CD8-positive, alpha-beta memory T cell (primary cell): ENCODE data around the gene CD68. TPM values are rescaled to one million over a fixed set of nuclear protein-coding genes. Genes with fewer than 3 reads are reported as not detected.

Experiments used
- CTCF ChIA-PET: fragments of 350-600 bp; sonication (Branson Sonifier 250); formaldehyde crosslinking; loops from one replicate; lab custom pipeline; 2021; ENCODE audit warnings: antibody characterized with exemption; lab: Charles Lee
- POLR2A ChIA-PET: fragments of 350-600 bp; sonication (Branson Sonifier 250); formaldehyde crosslinking; loops from one replicate; lab custom pipeline; 2021; ENCODE audit warnings: antibody characterized with exemption; lab: Charles Lee
- DNase-seq, 5 donors: peaks; one replicate each; pipeline versions ENCODE4 v3.0.0 to v3.0.0-alpha.2; 2020 to 2022; ENCODE audit warnings: mixed read lengths in 1 of 5
- H3K27ac ChIP-seq: one replicate; pipeline ENCODE4 v1.7.0; 2013; ENCODE audit warnings: low read depth, mild to moderate bottlenecking, low read length, moderate library complexity
- H3K27me3 ChIP-seq: 2 replicates; pipeline ENCODE4 v1.7.0; 2013; ENCODE audit warnings: low read length, mild to moderate bottlenecking; ENCODE audit not compliant: insufficient read depth, poor library complexity, severe bottlenecking
- H3K36me3 ChIP-seq: 2 replicates; pipeline ENCODE4 v1.7.0; 2013; ENCODE audit warnings: mild to moderate bottlenecking, low read length, moderate library complexity; ENCODE audit not compliant: insufficient read depth
- H3K4me1 ChIP-seq: 2 replicates; pipeline ENCODE4 v1.7.0; 2013; ENCODE audit warnings: mild to moderate bottlenecking, low read length, moderate library complexity; ENCODE audit not compliant: insufficient read depth
- H3K4me3 ChIP-seq: 2 replicates; pipeline ENCODE4 v1.7.0; 2013; ENCODE audit warnings: mild to moderate bottlenecking, low read length
- H3K9me3 ChIP-seq: 2 replicates; pipeline ENCODE4 v1.7.0; 2013; ENCODE audit warnings: mild to moderate bottlenecking, low read length
- H3K27ac Mint-ChIP-seq, 8 donors: one replicate each; pipeline ENCODE4 v1.8.0; 2020 to 2021; ENCODE audit warnings: mixed read lengths in 8 of 8, mild to moderate bottlenecking in 6 of 8, inconsistent platforms in 3 of 8, moderate library complexity in 3 of 8
- H3K27me3 Mint-ChIP-seq, 2 donors: one replicate each; pipeline ENCODE4 v1.8.0; 2020 to 2021; ENCODE audit warnings: mixed read lengths in 2 of 2, mild to moderate bottlenecking in 1 of 2, moderate library complexity in 1 of 2
- H3K36me3 Mint-ChIP-seq, 3 donors: one replicate each; pipeline ENCODE4 v1.8.0; 2020 to 2021; ENCODE audit warnings: mixed read lengths in 3 of 3, inconsistent platforms in 1 of 3, mild to moderate bottlenecking in 1 of 3
- H3K4me1 Mint-ChIP-seq, 3 donors: one replicate each; pipeline ENCODE4 v1.8.0; 2020 to 2021; ENCODE audit warnings: mixed read lengths in 3 of 3, inconsistent platforms in 1 of 3, mild to moderate bottlenecking in 1 of 3
- H3K4me3 Mint-ChIP-seq, 7 donors: one replicate each; pipeline ENCODE4 v1.8.0; 2020 to 2021; ENCODE audit warnings: mixed read lengths in 7 of 7, mild to moderate bottlenecking in 6 of 7, moderate library complexity in 4 of 7, inconsistent platforms in 2 of 7
- H3K9me3 Mint-ChIP-seq, 5 donors: one replicate each; pipeline ENCODE4 v1.8.0; 2020 to 2022; ENCODE audit warnings: mixed read lengths in 5 of 5, mild to moderate bottlenecking in 3 of 5, moderate library complexity in 2 of 5, inconsistent platforms in 1 of 5
- polyA plus RNA-seq: library from polyadenylated mRNA; unstranded; fragments of 300-500 nt; fragmentation: Illumina TruSeq; gene quantifications from one replicate; pipeline ENCODE4 v1.2.3, GENCODE V29; 2021
- total RNA-seq, 2 experiments: library from RNA; stranded (reverse); gene quantifications; one replicate each; pipeline ENCODE4 v1.2.3, GENCODE V29; 2021

Gene CD68
- total and polyA plus RNA-seq, 3 experiments from 2014 or later, result 1.2 to 12.7 (median 11.1) TPM

DNA sequence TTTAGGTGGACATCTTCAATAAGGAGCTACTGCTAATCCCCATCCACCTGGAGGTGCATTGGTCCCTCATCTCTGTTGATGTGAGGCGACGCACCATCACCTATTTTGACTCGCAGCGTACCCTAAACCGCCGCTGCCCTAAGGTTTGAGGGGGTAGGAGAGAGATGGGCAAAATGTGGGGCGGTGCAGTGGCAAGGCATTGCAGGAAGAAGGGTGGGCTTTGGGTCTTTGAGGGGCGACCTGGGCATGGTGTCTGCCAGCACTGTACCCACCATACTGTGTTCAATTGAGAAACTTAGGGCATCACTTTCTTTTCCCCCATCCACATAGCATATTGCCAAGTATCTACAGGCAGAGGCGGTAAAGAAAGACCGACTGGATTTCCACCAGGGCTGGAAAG, 9.1 kb upstream of the CD68 start:
- H3K36me3 ChIP-seq, result peaks cover 36% of the 10 kb centered on the region
- POLR2A ChIA-PET, result interaction anchor here (0.8 kb wide), 1 partner anchor 10 kb away, joined by 3 read pairs; no protein-coding TSS in a partner anchor
- H3K27ac Mint-ChIP-seq, result peak overlapping the region in 5 of 8 donors; percentile 43 to 77 (median 51)

DNA sequence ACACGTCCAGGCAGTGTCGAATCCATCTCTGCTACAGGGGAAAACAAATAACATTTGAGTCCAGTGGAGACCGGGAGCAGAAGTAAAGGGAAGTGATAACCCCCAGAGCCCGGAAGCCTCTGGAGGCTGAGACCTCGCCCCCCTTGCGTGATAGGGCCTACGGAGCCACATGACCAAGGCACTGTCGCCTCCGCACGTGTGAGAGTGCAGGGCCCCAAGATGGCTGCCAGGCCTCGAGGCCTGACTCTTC, 7.2 kb upstream of the CD68 start:
- Mint-ChIP-seq H3K27me3 (peaks cover 0 to 7% of the 10 kb centered on the region in 2 donors), H3K27ac (peak overlapping the region; percentile 96 to 100 (median 98)), H3K9me3 (peaks cover 0 to 4% (median 2%) of the 10 kb centered on the region in 5 donors), H3K4me1 (peaks cover 38 to 50% (median 43%) of the 10 kb centered on the region in 3 donors), H3K4me3 (peak overlapping the region; percentile 93 to 98 (median 96)), H3K36me3 (peaks cover 21 to 84% (median 26%) of the 10 kb centered on the region in 3 donors)
- H3K27ac ChIP-seq, result peak overlapping the region; percentile 85
- no peaks in the 10 kb centered on the region for H3K9me3 ChIP-seq
- H3K36me3 ChIP-seq, result peaks cover 49% of the 10 kb centered on the region
- POLR2A ChIA-PET, result interaction anchor here (0.6 to 4.1 kb wide), 7 partner anchors 11 to 321 kb away, joined by 3 to 52 read pairs (median 5); partner anchors contain the start of genes CTDNEP1, MPDU1, TP53 and WRAP53
- no peak for DNase-seq
- H3K4me1 ChIP-seq, result peaks cover 31% of the 10 kb centered on the region
- H3K4me3 ChIP-seq, result peak overlapping the region; percentile 73
- H3K27me3 ChIP-seq, result no peaks in the 10 kb centered on the region
- CTCF ChIA-PET, result interaction anchor here (1.1 to 1.3 kb wide), 2 partner anchors 11 to 18 kb away, joined by 3 to 6 read pairs; partner anchors contain the start of gene SOX15

More for the DNA sequence above, 9.1 kb upstream of the CD68 start:
- Histone ChIP-seq H3K27me3 (no peaks in the 10 kb centered on the region), H3K27ac (no peak overlapping the region), H3K4me3 (no peak overlapping the region), H3K9me3 (no peaks in the 10 kb centered on the region), H3K4me1 (peaks cover 21% of the 10 kb centered on the region)
- Mint-ChIP-seq H3K9me3 (peaks cover 0 to 4% (median 2%) of the 10 kb centered on the region in 5 donors), H3K27me3 (peaks cover 0 to 7% of the 10 kb centered on the region in 2 donors), H3K4me3 (no peak overlapping the region), H3K36me3 (peaks cover 15 to 78% (median 20%) of the 10 kb centered on the region in 3 donors), H3K4me1 (peaks cover 27 to 33% (median 28%) of the 10 kb centered on the region in 3 donors)
- CTCF ChIA-PET, result interaction anchor here (1.7 to 2.5 kb wide), 3 partner anchors 10 to 19 kb away, joined by 4 to 14 read pairs (median 4); partner anchors contain the start of genes MPDU1 and SOX15
- no peak for DNase-seq

DNA sequence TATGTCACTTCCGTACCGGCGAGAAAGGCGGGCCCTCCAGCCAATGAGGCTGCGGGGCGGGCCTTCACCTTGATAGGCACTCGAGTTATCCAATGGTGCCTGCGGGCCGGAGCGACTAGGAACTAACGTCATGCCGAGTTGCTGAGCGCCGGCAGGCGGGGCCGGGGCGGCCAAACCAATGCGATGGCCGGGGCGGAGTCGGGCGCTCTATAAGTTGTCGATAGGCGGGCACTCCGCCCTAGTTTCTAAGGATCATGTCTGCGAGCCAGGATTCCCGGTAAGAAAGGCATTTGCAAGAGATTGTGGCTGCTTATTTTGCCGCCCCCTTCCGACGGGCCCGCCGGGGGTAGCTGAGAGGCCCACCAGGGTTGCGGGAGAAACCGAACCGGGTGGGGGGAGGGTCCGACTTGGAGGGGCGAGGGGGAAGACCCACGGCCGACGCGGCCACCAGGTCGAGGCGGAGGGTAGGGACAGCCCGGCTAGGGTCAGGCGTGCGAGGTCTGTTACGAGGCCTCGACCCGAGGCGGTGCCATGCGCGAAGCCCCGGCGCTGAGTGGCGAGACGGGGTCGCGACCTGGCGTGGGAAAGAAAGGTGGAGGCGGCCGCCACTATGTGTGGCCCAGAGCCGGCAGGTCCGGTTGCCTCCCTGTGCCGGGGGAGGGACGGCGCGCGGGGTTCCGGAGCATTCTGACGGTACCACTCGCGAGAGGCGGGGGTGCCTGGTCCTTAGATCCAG, 6.7 kb upstream of the CD68 start:
- Mint-ChIP-seq H3K27me3 (peaks cover 0 to 7% of the 10 kb centered on the region in 2 donors), H3K4me3 (peak overlapping the region; percentile 93 to 98 (median 96)), H3K36me3 (peaks cover 21 to 84% (median 22%) of the 10 kb centered on the region in 3 donors), H3K9me3 (peaks cover 0 to 4% (median 2%) of the 10 kb centered on the region in 5 donors), H3K4me1 (peaks cover 39 to 55% (median 48%) of the 10 kb centered on the region in 3 donors), H3K27ac (peak overlapping the region; percentile 96 to 100 (median 98))
- CTCF ChIA-PET, result interaction anchor here (1.0 to 2.9 kb wide), 6 partner anchors 12 to 137 kb away, joined by 3 to 11 read pairs (median 6); partner anchors contain the start of genes SENP3, SOX15 and TMEM102
- Histone ChIP-seq H3K4me1 (peaks cover 31% of the 10 kb centered on the region), H3K27me3 (no peaks in the 10 kb centered on the region), H3K27ac (peak overlapping the region; percentile 99), H3K4me3 (peak overlapping the region; percentile 98), H3K36me3 (peaks cover 54% of the 10 kb centered on the region), H3K9me3 (no peaks in the 10 kb centered on the region)
- peak; percentile 99 to 100 (median 100) for DNase-seq
- POLR2A ChIA-PET, result interaction anchor here (0.6 to 4.1 kb wide), 15 partner anchors 11 to 321 kb away, joined by 3 to 52 read pairs (median 5); partner anchors contain the start of genes ACAP1, CTDNEP1, FXR2 and MPDU1

DNA sequence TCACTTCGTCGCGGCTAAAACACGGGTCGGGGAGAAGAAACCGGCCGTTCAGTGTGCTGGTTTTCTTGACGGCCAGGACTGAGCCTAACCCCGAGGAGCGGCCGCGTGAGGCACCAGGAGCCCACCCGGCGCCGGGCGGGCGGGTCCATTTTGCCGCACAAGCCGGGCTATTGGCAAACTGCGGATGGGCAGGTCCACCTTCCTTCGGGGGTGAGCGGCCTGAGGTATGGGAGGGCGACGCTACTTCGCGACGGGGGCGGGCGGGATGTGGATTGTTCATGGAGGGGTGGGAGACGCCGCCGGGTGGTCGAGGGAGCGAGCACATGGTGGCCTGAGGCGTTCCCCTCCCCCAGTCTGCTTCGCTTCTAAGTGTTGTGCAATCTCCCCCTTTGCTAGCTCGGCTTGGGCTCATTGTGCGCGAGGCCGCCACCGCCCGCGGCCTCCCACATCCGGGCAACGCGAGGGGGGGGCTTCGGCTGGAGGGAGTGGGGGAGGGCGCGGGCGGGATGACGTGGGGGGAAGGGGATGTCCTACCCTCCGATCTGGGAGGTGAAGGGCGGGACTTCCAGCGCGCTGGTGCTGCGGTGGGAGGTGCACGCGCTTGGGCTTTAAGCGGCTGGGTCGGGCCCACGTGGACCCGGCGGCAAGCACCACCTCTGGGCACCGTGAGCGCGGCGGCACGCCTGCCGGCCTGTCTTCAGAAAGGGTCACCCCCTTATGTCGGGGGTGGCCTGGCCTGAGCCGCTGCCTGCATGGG, 5.9 kb upstream of the CD68 start:
- H3K36me3 ChIP-seq, result peaks cover 60% of the 10 kb centered on the region
- H3K9me3 ChIP-seq, result no peaks in the 10 kb centered on the region
- peak; percentile 88 to 95 (median 90) for DNase-seq
- peak overlapping the region; percentile 99 for H3K27ac ChIP-seq
- peaks cover 33% of the 10 kb centered on the region for H3K4me1 ChIP-seq
- H3K27me3 ChIP-seq, result no peaks in the 10 kb centered on the region
- H3K9me3 Mint-ChIP-seq, result peaks cover 0 to 4% (median 2%) of the 10 kb centered on the region in 5 donors
- CTCF ChIA-PET, result interaction anchor here (1.0 to 2.9 kb wide), 9 partner anchors 10 to 137 kb away, joined by 3 to 11 read pairs (median 5); partner anchors contain the start of genes FXR2, MPDU1, SENP3 and TMEM102
- H3K36me3 Mint-ChIP-seq, result peaks cover 21 to 91% (median 26%) of the 10 kb centered on the region in 3 donors
- H3K27me3 Mint-ChIP-seq, result peaks cover 0 to 7% of the 10 kb centered on the region in 2 donors
- H3K4me1 Mint-ChIP-seq, result peaks cover 47 to 62% (median 55%) of the 10 kb centered on the region in 3 donors
- POLR2A ChIA-PET, result interaction anchor here (0.6 to 4.1 kb wide), 14 partner anchors 11 to 264 kb away, joined by 3 to 52 read pairs (median 5); partner anchors contain the start of genes ACAP1, FXR2, MPDU1 and NEURL4
- peak overlapping the region; percentile 93 to 98 (median 96) for H3K4me3 Mint-ChIP-seq
- peak overlapping the region; percentile 98 for H3K4me3 ChIP-seq
- peak overlapping the region; percentile 96 to 100 (median 98) for H3K27ac Mint-ChIP-seq

DNA sequence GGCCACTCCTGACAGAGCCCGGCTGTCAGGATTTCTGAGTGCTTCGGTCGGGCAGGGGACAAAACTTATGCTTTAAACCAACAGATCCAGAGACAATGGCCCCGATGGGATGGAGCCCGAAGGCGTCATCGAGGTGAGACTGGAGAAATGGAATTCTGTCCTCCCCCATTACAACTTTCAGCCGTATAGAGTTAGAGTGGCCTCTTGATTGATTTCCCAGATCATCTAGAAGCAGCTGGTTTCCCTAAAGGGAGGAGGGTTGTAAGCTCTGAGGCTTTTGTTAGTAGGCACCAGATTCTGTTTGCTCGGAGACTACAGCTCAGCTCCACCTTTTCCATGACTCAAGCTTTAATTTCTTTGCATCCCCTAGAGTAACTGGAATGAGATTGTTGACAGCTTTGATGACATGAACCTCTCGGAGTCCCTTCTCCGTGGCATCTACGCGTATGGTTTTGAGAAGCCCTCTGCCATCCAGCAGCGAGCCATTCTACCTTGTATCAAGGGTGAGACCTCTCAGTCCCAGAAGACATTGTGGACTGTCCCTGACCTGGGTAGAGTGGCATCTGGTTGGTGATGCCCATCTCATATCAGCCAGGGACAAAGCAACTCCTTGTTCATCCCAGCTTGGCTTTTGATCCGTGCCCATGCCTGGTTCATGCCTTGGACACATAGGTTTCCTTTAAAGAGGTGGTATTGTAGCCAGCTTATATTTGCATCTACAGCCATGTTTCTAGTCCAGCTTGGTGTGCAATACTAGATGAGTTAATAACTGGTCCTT, 5.1 kb upstream of the CD68 start:
- Histone ChIP-seq H3K4me3 (peak overlapping the region; percentile 98), H3K36me3 (peaks cover 66% of the 10 kb centered on the region), H3K27ac (peak overlapping the region; percentile 99), H3K9me3 (no peaks in the 10 kb centered on the region), H3K27me3 (no peaks in the 10 kb centered on the region), H3K4me1 (peaks cover 42% of the 10 kb centered on the region)
- no peak for DNase-seq
- POLR2A ChIA-PET, result interaction anchor here (0.6 to 4.1 kb wide), 13 partner anchors 10 to 245 kb away, joined by 3 to 52 read pairs (median 6); partner anchors contain the start of genes ACAP1, FXR2, MPDU1 and NEURL4
- Mint-ChIP-seq H3K4me3 (peak overlapping the region; percentile 93 to 98 (median 96)), H3K36me3 (peaks cover 21 to 90% (median 28%) of the 10 kb centered on the region in 3 donors), H3K27me3 (peaks cover 0 to 11% of the 10 kb centered on the region in 2 donors), H3K27ac (peak overlapping the region; percentile 65 to 99 (median 94)), H3K9me3 (peaks cover 0 to 4% (median 2%) of the 10 kb centered on the region in 5 donors), H3K4me1 (peaks cover 54 to 71% (median 64%) of the 10 kb centered on the region in 3 donors)
- CTCF ChIA-PET, result interaction anchor here (0.6 to 2.9 kb wide), 11 partner anchors 9 to 291 kb away, joined by 3 to 11 read pairs (median 5); partner anchors contain the start of genes FXR2, MPDU1, SENP3 and TMEM102

DNA sequence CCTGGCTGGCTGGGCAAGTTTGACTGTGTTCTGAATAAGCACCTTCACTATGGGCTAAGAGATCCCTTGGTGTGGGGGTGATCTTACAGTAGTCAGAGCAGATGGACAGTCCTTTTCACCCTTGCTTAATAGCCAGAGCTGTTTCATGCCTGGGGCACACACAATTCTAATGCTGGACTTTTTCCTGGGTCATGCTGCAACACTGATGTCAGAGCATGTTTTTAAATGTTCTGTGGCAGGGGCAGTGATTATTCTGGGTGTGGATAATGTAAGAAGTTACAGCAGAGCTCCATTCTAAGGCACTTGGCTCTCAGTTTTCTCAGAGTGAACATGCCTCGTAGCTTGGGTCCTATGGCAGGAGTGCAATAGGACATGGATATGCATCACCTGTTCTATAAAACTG, 4.0 kb upstream of the CD68 start:
- no peaks in the 10 kb centered on the region for H3K9me3 ChIP-seq
- H3K27ac Mint-ChIP-seq, result peak overlapping the region; percentile 43 to 99 (median 91)
- no peaks in the 10 kb centered on the region for H3K27me3 ChIP-seq
- peaks cover 62 to 82% (median 73%) of the 10 kb centered on the region in 3 donors for H3K4me1 Mint-ChIP-seq
- no peak overlapping the region for H3K27ac ChIP-seq
- peaks cover 50% of the 10 kb centered on the region for H3K4me1 ChIP-seq
- H3K36me3 Mint-ChIP-seq, result peaks cover 17 to 82% (median 19%) of the 10 kb centered on the region in 3 donors
- no peak for DNase-seq
- H3K36me3 ChIP-seq, result peaks cover 66% of the 10 kb centered on the region
- H3K4me3 Mint-ChIP-seq, result peak overlapping the region; percentile 48 to 98 (median 93)
- CTCF ChIA-PET, result interaction anchor here (1.2 to 2.9 kb wide), 5 partner anchors 14 to 139 kb away, joined by 5 to 8 read pairs (median 6); partner anchors contain the start of genes SENP3 and TP53
- POLR2A ChIA-PET, result interaction anchor here (0.7 to 4.1 kb wide), 4 partner anchors 9 to 110 kb away, joined by 3 to 52 read pairs (median 6); partner anchors contain the start of genes FXR2 and MPDU1
- peaks cover 0 to 11% of the 10 kb centered on the region in 2 donors for H3K27me3 Mint-ChIP-seq
- no peak overlapping the region for H3K4me3 ChIP-seq
- H3K9me3 Mint-ChIP-seq, result peaks cover 0 to 4% (median 2%) of the 10 kb centered on the region in 5 donors
